ENCODE results near the gene MFAP4.
A peak's percentile ranks its signal among the peaks of the same experiment; 100 is the strongest.

The MFAP4 gene, protein sequence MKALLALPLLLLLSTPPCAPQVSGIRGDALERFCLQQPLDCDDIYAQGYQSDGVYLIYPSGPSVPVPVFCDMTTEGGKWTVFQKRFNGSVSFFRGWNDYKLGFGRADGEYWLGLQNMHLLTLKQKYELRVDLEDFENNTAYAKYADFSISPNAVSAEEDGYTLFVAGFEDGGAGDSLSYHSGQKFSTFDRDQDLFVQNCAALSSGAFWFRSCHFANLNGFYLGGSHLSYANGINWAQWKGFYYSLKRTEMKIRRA

DNA sequence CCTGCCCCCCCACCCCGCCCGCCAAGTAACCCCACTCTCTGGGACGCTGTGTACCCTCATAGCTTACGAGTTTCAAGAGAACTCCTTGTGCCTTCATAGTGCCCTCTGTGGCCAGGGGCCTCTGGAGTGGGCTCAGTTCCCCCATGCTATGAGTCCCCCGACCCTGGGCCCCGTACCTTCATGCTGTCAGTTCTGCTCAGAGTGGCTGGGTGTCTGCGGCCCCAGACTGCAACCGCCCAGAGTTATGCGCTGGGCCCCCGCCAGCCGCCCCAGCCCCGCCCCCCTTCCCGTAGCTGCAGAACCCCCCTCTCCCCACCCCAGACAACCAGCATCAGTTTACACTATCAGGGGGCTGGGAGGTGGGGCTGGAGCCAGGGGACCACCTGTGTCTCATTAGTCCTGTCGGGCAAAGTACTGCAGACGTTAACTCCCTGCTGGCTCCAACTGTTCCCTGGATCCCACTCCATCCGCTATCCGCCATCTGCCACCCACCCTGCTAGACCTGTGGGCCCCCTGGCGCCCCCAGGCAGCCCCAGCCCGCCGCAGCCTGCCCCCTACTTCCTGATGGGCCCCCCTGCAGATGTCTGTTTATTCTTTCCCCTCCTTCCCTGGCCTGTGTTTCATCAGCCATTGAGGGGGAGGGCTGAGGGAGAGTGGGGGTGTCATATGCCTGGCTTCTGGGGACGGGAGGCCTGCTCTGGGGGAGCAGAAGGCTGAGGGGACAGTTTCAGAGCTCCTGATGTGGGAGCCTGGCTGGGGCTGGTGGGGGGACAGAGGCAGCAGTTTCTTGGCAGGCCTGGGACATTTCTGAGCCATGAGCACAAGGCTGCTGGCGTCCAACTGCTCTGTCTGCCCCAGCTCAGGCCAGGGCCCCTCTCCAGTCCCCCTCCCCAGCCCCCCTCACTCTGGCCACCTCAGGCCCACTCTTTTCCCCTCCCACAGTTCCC, at the start of gene MFAP4:
Gene MFAP4, minus strand, starts transcription at position 217 of the 947 bp plus-strand sequence. Its CDS starts 35 bp downstream, at position 182.
- DNase-seq: no peak

DNA sequence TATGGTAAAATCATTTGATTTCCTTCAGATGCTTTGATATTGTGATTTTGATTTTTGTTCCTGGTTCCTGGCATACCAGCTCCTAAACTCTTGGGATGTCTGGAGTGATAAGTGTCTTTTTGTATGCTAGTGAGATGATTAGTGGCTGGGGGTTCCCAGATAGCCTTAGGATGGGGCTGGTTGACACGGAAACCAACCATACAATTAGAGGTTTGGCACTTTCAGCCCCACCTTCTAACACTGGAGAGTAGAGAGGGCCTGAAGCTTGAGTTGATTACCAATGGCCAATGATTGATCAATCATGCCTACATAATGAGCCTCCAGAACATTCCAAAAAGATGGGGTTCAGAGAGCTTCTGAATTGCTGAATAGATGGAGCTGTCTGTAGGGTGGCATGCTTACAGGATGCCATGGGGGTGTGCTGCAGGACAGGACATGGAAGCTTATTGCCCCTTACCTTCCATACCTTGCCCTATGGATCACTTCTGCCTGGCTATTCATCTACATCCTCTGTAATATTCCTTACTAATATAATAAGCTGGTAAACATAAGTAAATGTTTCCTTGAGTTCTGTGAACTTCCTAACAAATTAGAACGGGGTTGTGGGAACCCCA, 46.8 kb upstream of the MFAP4 start:
- no peak for DNase-seq

DNA sequence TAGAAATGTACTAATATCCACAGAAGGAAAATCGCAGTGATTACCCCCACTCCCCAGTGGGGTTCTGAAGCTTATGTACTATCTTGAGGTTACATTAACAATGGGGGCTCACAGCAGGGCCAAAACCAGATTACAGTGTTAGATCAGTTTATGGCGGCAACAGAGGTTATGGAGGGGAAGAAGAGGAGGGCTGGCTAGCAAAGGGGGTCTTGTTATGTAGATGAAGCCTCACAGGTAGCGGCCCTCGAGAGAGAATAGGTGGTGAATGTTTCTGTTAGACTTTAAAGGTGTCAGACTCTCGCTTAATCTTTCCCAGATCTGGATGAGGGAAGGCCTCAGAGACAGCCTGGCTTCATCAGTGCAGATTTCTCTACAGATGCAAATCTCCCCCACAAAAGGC, 46.3 kb upstream of the MFAP4 start:
- no peak for DNase-seq

DNA sequence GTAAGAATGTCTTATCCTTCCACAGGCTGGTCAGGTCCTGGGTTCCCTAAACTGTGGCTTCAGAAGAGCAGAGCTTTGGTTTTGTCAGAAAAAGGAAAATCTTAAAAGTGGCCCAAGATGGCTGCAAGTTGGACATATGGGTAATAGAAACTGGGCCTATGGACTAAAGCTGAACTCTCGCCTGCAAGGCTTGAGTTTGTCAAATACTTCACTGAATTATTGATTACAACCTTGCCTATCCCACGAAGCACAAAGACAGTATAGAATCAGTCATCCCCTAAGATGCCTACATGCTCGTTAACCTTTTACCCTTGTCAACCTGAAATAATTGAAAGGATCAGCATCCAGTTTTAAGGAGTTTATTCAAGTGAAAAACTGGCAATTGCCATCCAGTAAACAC, 44.7 kb upstream of the MFAP4 start:
- DNase-seq: no peak

DNA sequence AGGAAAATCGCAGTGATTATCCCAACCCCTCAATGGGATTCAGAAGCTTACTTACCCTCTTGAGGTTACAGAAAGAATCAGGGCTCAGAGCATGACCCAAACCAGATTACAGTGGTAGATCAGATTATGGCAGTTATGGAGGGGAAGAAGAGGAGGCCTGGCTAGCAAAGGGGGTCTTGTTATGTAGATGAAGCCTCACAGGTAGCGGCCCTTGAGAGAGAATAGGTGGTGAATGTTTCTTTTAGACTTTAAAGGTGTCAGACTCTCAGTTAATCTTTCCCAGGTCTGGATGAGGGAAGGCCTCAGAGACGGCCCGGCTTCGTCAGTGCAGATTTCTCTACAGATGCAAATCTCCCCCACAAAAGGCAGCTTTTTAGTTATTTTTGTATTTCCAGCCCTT, 39.6 kb upstream of the MFAP4 start:
- DNase-seq: no peak

DNA sequence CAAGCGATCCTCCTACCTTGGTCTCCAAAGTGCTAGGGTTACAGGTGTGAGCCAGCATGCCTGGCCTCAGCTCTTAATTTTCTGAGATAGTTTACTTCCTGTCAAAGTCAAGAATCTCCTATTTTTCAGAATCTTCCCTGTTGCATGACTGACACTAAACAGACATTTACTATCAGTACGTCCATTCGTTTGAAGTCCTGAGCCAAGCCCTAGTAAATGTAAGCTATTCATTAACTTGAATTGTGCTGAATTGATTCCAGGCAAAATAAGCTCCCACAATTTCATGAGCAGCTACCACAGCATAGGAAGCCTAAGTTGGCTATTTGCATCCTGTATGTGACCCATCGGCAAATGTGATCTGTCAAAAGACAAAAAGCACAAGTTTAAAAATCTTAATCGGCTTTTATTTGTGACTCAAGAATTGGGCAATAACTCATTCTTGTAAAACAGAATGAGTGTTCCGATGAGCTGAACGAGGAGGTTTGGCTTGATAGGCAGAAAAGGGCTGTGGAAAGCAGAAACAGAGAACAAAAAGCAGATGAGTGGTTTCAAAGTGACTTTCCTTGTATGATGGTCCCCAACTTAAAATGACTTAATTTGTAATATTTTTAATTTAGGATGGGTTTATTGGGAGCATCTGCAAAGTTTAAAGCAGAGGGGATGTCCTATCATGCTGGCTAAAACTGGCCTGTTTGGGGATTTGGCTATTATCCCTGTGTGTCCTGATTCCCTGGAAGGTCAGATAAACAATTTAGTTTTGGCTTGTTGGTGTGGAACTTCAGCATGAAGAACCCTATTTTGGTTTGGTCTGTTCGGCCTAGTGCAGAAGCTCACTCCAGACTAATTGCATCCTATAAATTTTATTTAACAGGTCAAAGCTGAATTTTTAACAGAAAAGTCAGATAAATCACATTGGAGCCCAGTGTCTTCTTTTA, 38.2 kb upstream of the MFAP4 start:
- DNase-seq: no peak

DNA sequence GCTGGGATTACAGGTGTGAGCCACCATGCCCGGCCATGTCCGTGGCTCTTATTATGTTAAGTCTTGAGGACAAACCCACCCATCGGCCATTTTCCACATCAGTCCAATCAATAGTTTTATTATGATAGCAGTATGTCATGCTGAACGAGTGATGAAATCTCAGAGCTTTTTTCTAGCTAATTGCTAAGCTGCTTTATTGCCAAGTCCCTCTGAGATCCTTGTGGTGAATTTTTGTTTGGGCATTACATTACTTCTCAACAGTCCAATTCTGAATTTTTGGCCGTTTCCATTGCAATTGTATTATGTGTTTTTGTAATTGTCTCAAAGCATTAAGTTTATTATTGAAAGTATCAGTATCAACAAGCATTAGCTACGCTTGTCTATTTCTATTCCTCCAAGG, 34.9 kb upstream of the MFAP4 start:
- DNase-seq: no peak

DNA sequence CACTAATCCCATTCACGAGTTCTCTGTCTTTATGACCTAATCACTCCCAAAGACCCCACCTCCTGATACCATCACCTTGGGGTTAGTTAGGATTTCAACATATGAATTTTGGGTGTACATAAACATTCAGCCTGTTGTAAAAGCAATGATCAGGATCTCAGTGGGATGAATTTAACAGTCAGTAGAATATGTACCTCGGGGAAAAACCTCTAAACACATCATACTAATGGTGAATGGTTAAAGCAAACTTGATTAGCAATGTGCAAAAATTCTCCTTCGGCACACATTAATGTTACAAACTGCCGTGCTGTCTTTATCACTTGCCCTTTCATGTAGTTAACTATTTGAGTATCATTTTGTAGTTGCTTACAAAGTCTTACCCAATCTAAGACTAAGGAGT, 34.2 kb upstream of the MFAP4 start:
- DNase-seq: no peak

DNA sequence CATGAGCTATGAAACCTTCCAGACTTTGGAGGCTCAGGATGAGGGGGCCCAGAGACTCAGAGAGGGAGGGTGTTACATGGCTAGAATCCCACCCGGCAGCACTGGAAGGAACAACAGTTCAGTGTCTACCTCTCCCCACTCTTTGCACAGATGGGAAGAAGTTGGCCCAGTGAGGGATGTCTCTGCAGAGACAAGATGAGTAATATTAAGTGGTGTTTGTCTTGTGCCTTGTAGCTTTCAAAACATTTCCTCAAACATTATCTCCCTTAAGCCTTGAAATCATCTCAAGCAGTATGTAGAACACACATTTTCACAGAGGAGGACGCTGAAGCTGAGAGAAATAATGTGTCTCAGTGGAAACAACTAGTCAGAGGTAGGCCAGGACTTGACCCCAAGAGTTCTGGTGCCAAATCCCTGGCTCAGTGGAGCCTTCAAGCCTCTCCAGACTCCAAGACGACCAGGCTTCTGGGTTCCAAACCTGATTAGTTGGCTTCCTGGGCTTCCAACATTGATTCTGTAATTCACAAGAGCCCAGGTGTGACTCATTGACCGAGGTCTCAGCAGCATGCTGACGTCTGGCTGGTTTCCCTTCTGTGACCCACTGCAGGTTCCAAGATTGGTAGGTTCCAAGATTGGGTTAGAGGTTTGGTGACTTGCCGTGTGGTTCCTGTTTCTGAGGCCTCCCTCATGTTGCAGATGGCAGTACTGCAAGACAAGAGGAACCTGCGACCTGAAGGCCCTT, 31.4 kb upstream of the MFAP4 start:
- DNase-seq: peak; percentile 10

DNA sequence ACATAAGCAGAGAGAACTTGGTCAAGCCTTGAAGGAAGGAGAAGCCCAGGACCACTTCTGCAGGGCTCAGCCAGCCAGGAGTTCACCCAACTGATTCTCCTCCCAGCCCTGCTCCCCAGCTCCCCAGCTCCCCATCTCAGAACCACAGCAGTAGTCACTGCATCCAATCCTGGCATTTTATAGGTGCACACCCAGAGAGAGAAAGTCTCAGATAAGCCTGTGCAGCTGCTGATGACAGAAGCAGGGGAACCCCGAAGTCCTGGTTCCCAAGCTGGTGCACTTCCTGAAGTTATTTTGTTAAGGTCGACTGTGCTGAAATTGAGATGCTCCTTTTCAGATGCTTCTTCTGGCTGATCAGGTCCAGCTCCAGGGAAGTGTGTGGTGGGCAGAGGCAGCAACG, 30.6 kb upstream of the MFAP4 start:
- no peak for DNase-seq

DNA sequence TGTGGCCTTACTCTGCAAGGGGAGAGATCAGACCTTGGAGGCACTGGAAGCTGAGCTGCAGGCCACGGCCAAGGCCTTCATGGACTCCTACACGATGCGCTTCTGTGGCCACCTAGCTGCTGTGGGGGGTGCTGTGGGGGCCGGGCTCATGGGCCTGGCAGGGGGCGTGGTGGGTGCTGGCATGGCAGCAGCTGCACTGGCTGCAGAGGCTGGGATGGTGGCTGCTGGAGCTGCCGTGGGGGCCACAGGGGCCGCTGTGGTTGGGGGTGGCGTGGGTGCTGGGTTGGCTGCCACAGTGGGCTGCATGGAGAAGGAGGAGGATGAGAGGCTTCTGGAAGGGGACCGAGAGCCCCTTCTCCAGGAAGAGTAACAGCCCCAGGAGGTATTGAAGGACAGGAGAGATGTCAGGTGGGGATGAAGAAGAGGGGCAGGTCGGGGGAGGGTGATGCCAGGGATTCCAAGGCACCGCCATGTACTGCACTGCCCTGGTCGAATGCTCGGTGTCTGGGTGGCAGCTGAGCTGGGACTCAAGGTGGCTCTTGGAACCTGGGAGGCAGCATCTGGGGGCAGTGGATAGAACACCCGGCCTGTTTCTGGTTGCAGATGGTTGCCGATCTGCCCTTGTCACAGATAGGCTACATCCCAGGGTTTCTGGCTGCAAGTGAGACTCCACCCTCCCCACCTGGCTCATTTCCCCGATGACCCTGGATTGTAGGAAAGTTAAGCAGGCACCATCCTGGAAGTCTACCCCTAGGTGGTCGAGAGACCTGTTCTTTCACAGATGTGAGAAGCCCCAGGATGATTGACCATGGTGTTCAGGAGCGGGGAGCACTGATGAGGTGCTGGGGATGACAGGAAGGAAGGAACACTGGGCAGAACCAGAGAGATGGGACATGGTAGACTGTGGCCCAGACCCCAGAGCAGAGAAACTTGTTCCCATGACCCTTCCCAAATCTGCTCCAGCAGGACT, 29.1 kb upstream of the MFAP4 start:
- DNase-seq: no peak

DNA sequence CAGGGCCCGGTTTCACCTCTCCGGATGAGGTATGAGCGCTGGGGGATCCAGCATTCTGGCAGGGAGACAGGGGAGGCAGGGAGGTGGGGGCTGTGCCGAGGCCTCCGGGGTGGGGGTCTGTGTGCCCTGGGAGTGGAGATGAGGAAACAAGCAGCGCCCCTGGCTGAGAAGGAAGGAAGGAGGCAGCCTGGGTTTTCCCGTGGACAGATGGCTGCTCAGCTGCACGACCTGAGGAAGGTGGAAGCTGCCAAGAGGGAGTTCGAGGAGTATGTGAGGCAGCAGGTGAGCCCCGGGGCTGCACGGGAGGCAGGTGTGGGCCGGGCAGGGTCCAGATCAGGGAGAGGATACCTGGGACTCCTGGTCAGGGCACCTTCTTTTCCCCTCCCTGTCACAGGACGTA, 28.3 kb upstream of the MFAP4 start:
- DNase-seq: no peak

DNA sequence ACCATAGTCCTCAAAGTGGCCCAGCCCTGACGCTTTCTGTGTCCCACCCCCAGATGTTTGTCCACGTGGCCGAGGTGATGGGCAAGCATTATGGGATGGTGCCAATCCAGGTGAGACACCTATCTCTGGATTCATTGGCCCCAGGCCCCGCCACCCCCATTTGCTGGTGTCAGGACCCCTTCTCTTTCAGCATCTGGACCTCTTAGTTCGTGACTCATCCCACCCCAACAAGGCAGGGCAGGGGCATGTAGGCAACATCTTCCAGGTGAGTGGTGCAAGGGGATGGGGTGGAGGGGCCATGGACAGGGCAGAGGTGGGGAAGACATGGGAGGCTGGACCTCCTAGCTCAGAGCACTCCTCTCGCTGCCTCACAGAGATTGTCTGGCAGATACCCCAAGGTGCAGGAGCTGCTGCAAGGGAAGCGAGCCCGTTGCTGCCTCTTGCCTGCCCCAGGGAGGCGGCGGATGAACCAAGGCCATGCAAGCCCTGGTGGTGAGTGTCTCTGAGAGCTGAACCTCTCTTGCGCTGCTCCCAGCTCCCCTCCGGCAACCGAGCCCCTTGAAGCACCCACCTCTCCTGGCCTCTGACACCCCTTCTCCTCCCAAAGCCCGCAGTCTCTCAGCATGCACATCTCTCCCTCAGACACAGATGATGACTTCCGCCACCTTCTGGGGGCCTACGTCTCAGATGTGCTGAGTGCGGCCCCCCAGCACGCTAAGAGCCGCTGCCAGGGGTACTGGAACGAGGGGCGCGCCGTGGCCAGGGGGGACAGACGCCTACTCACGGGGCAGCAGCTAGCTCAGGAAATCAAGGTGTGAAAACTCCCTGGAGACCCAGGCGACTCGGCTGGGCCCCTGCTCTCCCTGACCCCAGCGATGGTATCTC, 27.6 kb upstream of the MFAP4 start:
- no peak for DNase-seq

DNA sequence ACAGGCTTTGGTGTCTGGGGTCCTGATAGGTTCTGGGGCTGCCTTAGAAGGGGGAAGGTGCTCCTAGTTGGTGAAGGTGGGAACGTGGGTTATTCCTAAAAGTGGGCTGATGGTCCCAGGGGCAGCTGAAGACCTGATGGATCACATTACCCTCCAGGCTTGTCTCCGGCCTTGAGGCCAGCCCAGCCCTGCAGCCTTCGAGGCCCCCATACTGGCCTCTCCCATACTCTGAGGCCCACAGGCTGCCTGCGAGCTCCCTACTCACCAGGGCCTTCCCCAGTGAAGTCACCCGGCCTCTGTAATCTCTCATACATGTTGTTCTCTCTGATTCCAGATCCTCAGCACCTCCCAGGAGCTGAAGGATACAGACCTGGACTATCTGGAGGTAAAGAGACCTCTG, 26.8 kb upstream of the MFAP4 start:
- DNase-seq: no peak

DNA sequence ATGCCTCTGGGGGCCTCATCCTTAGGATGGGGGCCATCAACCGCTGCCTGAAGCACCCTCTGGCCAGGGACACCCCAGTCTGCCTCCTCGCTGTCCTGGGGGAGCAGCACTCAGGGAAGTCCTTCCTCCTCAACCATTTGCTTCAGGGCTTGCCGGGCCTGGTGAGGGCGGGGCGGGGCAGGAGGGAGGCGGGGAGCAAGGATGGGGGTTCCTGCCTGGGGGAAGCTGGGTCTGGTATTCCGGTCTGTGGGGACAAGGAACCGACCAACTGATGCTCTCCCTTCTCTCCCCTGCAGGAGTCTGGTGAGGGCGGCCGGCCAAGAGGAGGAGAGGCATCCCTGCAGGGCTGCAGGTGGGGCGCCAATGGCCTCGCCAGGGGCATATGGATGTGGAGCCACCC, 26.0 kb upstream of the MFAP4 start:
- no peak for DNase-seq

DNA sequence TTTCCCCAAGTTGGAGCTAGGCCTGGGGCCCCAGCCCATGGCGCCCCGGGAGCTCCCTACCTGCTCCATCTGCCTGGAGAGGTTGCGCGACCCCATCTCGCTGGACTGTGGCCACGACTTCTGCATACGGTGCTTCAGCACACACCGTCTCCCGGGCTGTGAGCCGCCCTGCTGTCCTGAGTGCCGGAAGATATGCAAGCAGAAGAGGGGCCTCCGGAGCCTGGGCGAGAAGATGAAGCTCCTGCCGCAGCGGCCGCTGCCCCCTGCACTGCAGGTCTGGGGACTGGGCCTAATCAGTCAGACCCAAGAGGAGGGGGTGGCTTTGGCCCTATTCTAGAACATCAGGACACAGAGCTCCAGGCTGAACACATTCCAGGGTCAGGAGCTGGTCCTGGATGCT, 25.5 kb upstream of the MFAP4 start:
- no peak for DNase-seq

DNA sequence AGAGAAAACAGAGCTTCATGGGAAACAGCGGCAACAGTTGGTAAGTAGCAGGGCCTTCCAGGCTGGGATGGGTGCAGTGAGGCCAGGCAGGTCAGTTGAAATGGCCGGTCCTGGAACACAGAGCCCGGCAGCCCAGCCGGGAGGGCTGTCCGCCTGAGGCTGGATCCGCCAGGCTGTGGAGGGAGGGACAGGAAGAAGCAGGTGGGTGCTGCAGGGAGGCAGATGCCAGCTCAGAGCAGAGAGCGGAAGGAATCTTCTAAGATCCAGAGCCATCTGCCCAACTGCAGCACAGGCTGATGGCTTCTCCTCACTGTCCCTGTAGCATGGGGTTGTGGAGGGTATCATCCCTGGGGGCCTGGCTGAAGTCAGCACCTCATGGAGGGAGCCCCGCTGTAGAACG, 24.6 kb upstream of the MFAP4 start:
- no peak for DNase-seq

DNA sequence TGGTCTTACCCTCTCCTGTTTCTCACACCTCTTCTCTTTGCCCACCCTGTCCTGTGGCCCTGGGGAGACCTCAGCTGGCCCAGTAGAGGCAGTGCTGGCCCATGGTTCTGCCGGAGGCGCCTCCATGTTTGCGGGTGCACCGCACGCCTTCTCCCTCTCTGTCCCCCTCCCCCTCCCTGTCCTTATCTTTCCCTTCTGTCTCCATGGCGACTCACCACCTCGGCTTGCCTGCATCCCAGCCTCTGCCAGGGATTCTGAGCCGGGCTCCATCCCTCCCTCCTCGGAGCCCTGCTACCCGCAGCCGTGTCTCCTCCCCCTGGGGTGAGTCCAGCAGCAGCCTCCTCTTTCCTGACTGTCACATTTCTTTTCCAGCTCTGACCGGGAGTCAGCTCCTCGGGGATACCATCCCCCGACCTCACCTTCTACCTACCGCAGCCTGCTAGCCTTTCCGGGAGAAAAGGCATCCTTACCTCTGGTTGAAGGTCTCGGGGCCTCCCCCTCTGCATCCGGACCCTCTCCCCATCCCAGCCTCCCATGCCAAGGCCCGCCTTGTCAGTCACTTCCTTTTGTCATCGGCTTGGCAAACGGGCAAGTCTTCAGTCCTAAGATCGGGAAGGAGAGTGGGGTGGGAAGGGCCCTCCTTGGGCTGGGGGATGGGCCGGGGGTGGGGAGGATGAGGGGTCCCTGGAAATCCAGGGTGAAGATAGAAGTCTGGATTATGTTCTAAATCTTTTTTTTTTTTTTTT, 24.1 kb upstream of the MFAP4 start, which contains the start of gene RNF112:
Gene RNF112, plus strand, starts transcription at position 358 of the 746 bp plus-strand sequence. Its CDS starts 177 bp downstream, at position 535.
- no peak for DNase-seq

DNA sequence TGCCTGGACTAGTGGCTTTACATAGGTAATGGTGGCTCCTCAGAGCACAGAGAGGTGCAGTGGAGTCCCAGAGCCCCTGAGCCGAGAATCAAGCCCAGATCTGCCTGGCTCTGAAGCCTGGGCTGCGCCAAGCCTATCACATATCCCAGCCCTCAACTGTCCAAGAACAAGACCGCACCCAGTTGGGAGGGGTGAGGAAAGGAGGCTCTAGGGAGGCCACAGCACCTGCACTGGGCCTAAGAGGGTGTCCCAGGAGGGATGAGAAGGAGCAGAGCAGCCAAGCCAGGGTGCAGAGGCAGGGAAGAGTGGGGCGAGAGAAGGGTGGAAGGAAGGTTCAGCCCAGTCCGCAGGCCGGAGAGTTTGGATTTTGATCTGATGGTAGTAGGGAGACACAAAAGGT, 23.1 kb upstream of the MFAP4 start:
- DNase-seq: no peak

All from CD4-positive, alpha-beta T cell treated with Interleukin-17A for 1 hour (primary cell).